Endothelial cell (in vitro differentiated cells): ENCODE results near the gene PITX1. TPM values are rescaled to one million over a fixed set of nuclear protein-coding genes. Genes with fewer than 3 reads are reported as not detected.
"Not testable (repeated sequence)": the region's sequence is repeated elsewhere in the genome, so short reads cannot be mapped to it uniquely, and the experiment has no call there.

ENCODE experiments used
- DNase-seq: peaks from one replicate; pipeline ENCODE4 v3.0.0; 2021; ENCODE audit warnings: low spot score
- H3K27ac Mint-ChIP-seq: one replicate; pipeline ENCODE4 v1.8.0; 2021; ENCODE audit warnings: mixed read lengths, inconsistent platforms; ENCODE audit not compliant: unreplicated experiment
- H3K27me3 Mint-ChIP-seq: one replicate; pipeline ENCODE4 v1.8.0; 2021; ENCODE audit warnings: mild to moderate bottlenecking, moderate library complexity, mixed read lengths, inconsistent platforms; ENCODE audit not compliant: unreplicated experiment
- H3K36me3 Mint-ChIP-seq: one replicate; pipeline ENCODE4 v1.8.0; 2021; ENCODE audit warnings: mild to moderate bottlenecking, low read depth, mixed read lengths, inconsistent platforms; ENCODE audit not compliant: unreplicated experiment
- H3K4me1 Mint-ChIP-seq: one replicate; pipeline ENCODE4 v1.8.0; 2021; ENCODE audit warnings: mild to moderate bottlenecking, mixed read lengths, inconsistent platforms; ENCODE audit not compliant: unreplicated experiment
- H3K4me3 Mint-ChIP-seq: one replicate; pipeline ENCODE4 v1.8.0; 2021; ENCODE audit warnings: mild to moderate bottlenecking, mixed read lengths, inconsistent platforms; ENCODE audit not compliant: unreplicated experiment
- H3K9me3 Mint-ChIP-seq: one replicate; pipeline ENCODE4 v1.8.0; 2021; ENCODE audit warnings: mixed read lengths, inconsistent platforms; ENCODE audit not compliant: unreplicated experiment
- total RNA-seq: library from RNA; stranded (reverse); fragmentation: NEBNext Ultra II Directional; extraction: Animal tissue kit (Norgen Biotek cat#: 25700); gene quantifications from one replicate; pipeline ENCODE4 v1.2.1, GENCODE V29; 2021; ENCODE audit not compliant: unreplicated experiment
- TF ChIP-seq, protein P1 (sequence below): fragments of 200-600 bp; sonication (generic); IDR thresholded peaks from one replicate; pipeline ENCODE4 v1.5.0; 2021; ENCODE audit warnings: antibody characterized with exemption; ENCODE audit not compliant: unreplicated experiment

Gene PITX1
- total RNA-seq, 1 donor from 2014 or later = 0.87 TPM

GRCh38 chr5:134997015-134997414 is 37.0 kb downstream of the PITX1 start:
- peaks cover 6% of the 10 kb centered on the region for H3K4me1 Mint-ChIP-seq
- TF ChIP-seq, protein P1, sequence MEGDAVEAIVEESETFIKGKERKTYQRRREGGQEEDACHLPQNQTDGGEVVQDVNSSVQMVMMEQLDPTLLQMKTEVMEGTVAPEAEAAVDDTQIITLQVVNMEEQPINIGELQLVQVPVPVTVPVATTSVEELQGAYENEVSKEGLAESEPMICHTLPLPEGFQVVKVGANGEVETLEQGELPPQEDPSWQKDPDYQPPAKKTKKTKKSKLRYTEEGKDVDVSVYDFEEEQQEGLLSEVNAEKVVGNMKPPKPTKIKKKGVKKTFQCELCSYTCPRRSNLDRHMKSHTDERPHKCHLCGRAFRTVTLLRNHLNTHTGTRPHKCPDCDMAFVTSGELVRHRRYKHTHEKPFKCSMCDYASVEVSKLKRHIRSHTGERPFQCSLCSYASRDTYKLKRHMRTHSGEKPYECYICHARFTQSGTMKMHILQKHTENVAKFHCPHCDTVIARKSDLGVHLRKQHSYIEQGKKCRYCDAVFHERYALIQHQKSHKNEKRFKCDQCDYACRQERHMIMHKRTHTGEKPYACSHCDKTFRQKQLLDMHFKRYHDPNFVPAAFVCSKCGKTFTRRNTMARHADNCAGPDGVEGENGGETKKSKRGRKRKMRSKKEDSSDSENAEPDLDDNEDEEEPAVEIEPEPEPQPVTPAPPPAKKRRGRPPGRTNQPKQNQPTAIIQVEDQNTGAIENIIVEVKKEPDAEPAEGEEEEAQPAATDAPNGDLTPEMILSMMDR = no peak
- H3K4me3 Mint-ChIP-seq = no peak overlapping the region
- peaks cover 5% of the 10 kb centered on the region for H3K27me3 Mint-ChIP-seq
- no peaks in the 10 kb centered on the region for H3K9me3 Mint-ChIP-seq
- DNase-seq = no peak
- H3K36me3 Mint-ChIP-seq = no peaks in the 10 kb centered on the region
- H3K27ac Mint-ChIP-seq = no peak overlapping the region

DNA sequence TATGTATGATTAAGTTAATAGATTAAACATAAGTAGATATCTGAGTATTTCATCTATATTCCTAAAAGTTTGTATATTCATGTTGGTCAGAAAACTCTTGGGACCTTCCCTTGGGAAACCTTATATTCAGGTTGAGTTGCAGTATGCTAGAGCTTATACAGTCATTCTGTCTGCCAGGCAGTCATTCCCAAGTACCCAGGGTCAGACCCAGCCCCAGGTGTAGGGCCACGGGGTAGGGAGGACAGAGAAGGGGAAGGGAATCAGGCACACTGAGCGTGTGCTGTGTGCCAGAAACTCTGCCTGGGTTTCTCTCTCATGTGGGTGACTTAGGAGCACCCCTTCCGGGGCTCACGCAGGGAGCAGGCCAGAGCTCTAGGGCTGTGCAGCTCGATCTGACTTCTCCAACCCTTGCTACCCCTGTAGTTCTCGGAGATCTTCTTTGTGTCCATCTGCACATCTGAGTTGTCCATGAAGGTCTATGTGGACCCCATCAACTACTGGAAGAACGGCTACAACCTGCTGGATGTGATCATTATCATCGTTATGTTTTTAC is 38.1 kb downstream of the PITX1 start:
- Mint-ChIP-seq H3K36me3 (no peaks in the 10 kb centered on the region), H3K4me1 (peaks cover 6% of the 10 kb centered on the region), H3K4me3 (no peak overlapping the region), H3K9me3 (no peaks in the 10 kb centered on the region), H3K27ac (no peak overlapping the region), H3K27me3 (peaks cover 5% of the 10 kb centered on the region)
- TF ChIP-seq, protein P1 = no peak
- no peak for DNase-seq

DNA sequence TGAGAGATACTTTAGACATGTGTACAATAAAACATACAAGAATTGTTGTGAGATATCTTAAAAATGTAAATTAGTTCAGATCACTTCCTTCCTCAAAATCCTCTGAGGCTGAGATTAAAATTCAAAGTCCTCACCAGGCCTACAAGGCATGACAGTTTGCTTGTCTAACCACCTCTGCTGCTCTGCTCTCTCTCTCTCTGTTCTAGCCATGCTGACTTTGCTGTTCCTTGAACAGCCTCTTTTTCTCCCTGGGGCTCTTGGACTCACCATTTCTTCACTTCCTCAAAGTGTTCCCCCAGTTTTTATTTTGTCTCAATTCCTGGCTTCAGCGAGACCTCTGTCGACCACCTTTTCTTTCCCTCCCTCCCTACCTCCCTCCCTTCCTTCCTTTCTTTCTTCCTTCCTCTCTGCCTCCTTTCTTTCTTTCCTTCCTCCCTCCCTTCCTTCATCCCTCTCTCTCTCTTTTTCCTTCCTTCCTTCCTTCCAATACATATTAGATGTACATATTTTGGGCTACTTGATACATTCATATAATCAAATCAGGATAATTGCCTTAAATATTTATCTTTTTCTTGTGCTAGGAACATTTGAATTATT is 39.4 kb downstream of the PITX1 start:
- H3K4me3 Mint-ChIP-seq = no peak overlapping the region
- no peak for DNase-seq
- no peaks in the 10 kb centered on the region for H3K9me3 Mint-ChIP-seq
- TF ChIP-seq, protein P1 = no peak
- peaks cover 6% of the 10 kb centered on the region for H3K4me1 Mint-ChIP-seq
- H3K27ac Mint-ChIP-seq = no peak overlapping the region
- H3K36me3 Mint-ChIP-seq = no peaks in the 10 kb centered on the region
- H3K27me3 Mint-ChIP-seq = peaks cover 5% of the 10 kb centered on the region

GRCh38 chr5:134993161-134993560 is 40.9 kb downstream of the PITX1 start:
- Mint-ChIP-seq H3K36me3 (no peaks in the 10 kb centered on the region), H3K27ac (no peak overlapping the region), H3K9me3 (no peaks in the 10 kb centered on the region), H3K4me1 (peaks cover 6% of the 10 kb centered on the region), H3K27me3 (peaks cover 2% of the 10 kb centered on the region), H3K4me3 (no peak overlapping the region)
- no peak for DNase-seq
- TF ChIP-seq, protein P1 = no peak

- H3K4me1 Mint-ChIP-seq = peaks cover 6% of the 10 kb centered on the region
- no peaks in the 10 kb centered on the region for H3K36me3 Mint-ChIP-seq
- no peak overlapping the region for H3K27ac Mint-ChIP-seq
- H3K9me3 Mint-ChIP-seq = no peaks in the 10 kb centered on the region
- H3K27me3 Mint-ChIP-seq = no peaks in the 10 kb centered on the region
- H3K4me3 Mint-ChIP-seq = no peak overlapping the region
- no peak for DNase-seq
- TF ChIP-seq, protein P1 = no peak
These were observed 41.9 kb downstream of the PITX1 start for GRCh38 chr5:134992148-134992547.

- DNase-seq, H3K4me3 Mint-ChIP-seq, H3K27me3 Mint-ChIP-seq, H3K4me1 Mint-ChIP-seq, H3K27ac Mint-ChIP-seq, H3K9me3 Mint-ChIP-seq, H3K36me3 Mint-ChIP-seq: not testable (repeated sequence)
These were observed 43.8 kb downstream of the PITX1 start for GRCh38 chr5:134990183-134990582.
